Measurements from ENCODE around the gene IL4R. TPM values are rescaled to one million over a fixed set of nuclear protein-coding genes. Genes with fewer than 3 reads are reported as not detected.
"Not testable (repeated sequence)": the region's sequence is repeated elsewhere in the genome, so short reads cannot be mapped to it uniquely, and the experiment has no call there.

Gene IL4R
- total RNA-seq, 1 donor from 2014 or later, result 74.2 TPM

GRCh38 chr16:27329376-27330079, 15.8 kb downstream of the IL4R start:
- DNase-seq (ENCODE audit: low spot score), result not testable (repeated sequence)

DNA sequence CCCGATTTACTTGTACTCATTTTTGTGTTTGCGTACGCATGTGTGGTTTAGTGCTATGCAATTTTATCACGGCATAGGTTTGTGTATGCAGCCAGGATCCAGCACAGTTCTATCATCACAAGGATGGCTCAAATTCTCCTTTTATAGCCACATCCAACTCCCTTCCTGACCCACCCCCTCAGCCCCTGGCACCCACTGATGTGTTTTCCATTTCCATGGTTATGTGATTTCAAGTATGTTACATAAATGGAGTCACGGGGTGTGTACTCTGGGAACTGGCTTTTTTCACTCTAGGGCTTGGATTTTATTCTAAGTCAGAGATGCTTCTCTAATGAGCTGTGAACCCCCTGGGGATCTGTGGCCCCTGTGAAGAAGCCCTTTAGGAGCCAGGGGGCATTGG, 16.8 kb downstream of the IL4R start:
- peak; percentile 76 for DNase-seq (ENCODE audit: low spot score)

DNA sequence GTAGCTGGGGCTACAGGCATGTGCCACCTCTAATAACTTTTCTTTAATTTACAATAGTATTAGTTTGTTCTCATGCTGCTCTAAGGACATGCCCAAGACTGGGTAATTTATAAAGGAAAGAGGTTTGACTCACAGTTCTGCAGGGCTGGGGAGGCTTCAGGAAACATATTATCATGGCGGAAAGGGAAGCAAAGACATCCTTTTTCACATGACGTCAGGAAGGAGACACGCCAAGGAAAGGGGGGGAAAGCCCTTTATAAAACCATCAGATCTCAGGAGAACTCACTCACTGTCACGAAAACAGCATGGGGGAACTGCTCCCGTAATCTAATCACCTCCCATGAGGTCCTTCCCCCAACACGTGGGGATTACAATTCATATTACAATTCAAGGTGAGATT, 18.3 kb downstream of the IL4R start:
- no peak for DNase-seq (ENCODE audit: low spot score)

- no peak for DNase-seq (ENCODE audit: low spot score)
These were observed 19.3 kb downstream of the IL4R start for GRCh38 chr16:27333104-27333503.

DNA sequence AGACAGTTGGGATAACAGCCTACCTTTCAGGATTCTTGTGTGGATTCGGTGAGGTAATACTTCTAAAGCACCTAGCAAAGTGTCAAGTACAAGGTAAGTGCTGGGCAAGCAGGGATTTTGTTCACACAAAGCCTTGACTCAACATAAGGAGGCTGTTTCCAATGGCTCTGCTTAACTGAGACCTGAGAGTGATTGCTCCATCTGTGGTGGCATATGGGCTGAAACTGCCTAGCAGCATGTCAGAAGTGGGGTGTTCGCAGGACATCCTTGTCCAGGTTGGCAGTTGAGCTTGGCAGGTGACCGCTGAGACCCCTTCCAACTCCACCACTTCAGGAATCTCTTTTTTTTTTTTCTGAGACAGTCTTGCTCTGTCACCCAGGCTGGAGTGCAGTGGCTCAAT, 19.8 kb downstream of the IL4R start:
- no peak for DNase-seq (ENCODE audit: low spot score)

DNA sequence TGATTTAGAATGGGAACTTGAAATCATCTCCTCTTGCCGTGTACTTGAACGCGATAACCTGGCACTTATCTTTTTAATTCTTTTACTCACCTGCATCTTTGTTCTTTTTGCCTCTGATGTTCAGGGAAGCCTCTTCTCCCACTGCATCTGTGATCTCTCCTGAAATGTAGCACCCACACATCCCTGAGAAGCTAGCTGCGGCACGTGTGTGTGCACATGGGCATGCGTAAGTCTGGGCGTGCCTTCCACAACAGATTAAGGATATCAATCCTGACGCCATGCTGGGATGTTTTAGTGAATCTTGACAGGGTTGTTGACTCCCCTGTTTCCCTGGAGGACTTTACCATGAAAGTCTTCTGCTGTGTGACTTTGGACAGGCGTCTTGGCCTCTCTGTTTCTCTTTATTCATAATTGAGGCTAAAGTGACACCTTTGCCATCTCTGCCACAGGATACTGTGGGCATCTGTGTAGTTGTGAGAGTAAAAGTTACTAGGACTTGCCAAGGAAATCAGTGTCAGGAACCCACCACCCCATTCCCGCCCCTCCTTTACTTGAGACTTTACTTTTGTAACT, 20.5 kb downstream of the IL4R start:
- DNase-seq (ENCODE audit: low spot score), result no peak

GRCh38 chr16:27334838-27335237, 21.1 kb downstream of the IL4R start:
- DNase-seq (ENCODE audit: low spot score), result no peak

DNA sequence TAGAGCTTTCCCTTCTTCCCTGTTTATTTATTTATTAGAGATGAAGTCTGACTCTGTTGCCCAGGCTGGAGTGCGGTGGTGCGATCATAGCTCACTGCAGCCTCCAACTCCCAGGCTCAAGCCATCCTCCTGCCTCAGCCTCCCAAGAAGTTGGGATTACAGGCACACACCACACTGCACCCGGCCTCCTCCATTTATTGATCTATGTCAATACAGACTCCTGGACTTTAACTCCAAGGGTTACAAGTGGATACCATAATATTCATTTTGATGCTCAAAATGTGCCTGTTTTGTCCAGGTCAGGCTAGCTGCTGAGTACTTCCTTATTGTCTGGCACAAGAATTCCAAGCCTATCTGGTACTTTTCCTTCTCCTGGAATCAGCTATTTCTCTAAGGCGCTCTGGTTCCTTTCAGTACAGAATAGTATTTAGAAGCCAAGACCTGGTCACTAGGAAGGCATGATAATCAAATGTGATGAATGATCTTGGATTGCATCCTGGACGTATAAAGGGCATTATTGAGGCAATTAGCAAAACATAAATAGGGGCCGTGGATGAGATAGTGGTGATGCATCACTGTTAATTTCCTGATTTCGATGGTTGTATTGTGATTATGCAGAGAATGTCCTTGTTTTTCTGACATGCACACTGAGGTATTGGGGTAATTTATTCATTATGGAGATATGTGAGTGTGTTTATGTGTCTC, 21.7 kb downstream of the IL4R start:
- no peak for DNase-seq (ENCODE audit: low spot score)

- DNase-seq (ENCODE audit: low spot score), result no peak
These were observed 23.2 kb downstream of the IL4R start for GRCh38 chr16:27337024-27337423.

- no peak for DNase-seq (ENCODE audit: low spot score)
These were observed 25.4 kb downstream of the IL4R start for GRCh38 chr16:27339180-27339579.

DNA sequence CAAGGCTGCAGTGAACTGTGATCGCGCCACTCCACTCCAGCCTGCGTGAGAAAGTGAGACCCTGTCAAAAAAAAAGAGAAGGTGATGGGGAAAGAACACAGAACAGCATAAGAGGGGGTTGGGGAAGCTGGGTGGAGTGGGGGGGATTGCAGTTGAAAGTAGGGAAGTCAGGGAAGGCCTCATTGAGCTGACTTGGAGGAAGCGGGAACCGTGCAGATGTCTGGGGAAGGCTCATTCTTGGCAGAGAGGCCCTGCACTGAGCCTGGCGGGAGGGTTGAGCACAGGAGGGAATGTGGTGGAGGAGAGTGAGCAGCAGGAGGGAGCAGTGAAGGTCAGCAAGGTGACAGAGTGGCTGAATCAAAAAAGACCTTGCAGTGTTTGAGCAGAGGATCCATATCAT, 26.9 kb downstream of the IL4R start:
- no peak for DNase-seq (ENCODE audit: low spot score)

DNA sequence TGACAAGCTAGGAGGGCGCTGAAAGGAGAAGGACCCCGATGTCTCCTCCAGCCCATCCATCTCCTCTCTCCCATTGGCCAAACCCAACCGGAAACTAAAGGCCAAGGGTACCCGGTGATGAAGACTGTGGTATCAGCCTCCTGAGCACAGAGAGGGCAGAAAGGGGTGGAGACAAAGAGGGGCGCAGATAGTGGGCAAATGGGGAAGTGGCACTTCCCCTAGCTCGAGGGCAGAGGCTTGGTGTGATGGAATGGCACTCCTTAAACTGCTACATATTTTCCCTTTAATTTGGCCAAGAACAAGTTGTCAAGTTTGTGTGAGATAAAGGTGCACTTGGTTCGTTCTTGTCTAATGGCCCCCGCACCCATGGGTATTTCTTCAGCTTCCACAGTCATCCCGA, 27.8 kb downstream of the IL4R start:
- DNase-seq (ENCODE audit: low spot score), result no peak

GRCh38 chr16:27341971-27342370, 28.2 kb downstream of the IL4R start:
- DNase-seq (ENCODE audit: low spot score), result no peak

GRCh38 chr16:27344721-27345120, 30.9 kb downstream of the IL4R start:
- no peak for DNase-seq (ENCODE audit: low spot score)

GRCh38 chr16:27345201-27345600, 31.4 kb downstream of the IL4R start:
- no peak for DNase-seq (ENCODE audit: low spot score)

GRCh38 chr16:27346819-27347218, 33.0 kb downstream of the IL4R start:
- DNase-seq (ENCODE audit: low spot score), result no peak

DNA sequence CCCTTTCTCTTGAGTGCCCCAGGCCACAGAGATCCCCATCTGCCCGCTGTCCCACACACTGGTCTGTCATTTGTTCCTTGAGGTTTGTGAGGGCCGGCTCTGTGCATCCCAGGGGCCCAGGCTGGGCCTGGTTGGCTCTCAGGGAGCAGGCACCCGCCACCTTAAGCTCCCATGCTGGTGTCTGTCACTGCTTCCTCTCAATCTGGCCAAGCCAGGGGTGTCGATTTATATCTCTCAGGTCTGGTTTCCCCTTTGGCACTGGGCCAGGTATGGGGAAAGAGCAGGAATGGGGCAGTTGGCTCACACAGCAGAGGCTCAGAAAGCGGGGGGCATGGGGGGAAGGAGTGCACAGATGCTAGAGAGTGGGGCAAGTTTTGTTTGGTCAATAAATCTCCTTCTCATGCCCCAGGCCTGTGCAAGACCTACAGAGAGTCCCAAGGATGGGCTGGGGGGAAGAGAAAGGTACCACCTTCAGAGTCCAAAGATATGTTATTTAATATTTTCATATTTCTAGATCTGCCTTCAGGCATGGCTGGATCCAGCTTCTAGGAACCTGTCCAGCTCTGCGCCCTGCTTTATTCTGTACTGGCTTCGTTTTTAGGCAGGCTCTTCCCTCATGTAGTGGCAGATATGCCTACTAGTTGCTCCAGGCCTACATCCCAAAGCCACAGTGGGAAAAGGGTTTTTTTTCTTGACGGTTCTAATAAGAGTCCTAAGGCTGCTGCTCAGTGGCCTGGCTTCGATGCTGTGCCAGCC, 34.3 kb downstream of the IL4R start:
- DNase-seq (ENCODE audit: low spot score), result no peak

GRCh38 chr16:27349276-27349675, 35.5 kb downstream of the IL4R start:
- no peak for DNase-seq (ENCODE audit: low spot score)

DNA sequence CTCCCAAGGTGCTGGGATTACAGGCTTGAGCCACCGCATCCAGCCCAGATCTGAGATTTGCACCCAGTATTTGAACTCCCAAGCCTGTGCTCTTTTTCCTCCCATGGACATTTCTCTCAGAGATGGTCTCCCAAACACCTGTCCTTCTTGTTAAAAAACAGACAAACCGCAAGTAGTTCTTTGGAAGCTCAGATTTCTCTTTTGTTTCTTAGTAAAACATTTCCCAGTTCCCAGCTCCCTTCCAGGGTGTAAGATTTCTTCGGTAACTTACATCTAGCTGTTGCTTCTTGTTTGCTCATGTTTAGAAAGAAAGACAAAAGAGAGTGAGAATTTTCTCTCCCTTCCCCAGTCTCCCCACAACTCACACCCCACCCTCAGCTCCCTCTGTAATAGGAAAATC, 36.2 kb downstream of the IL4R start:
- DNase-seq (ENCODE audit: low spot score), result no peak

- DNase-seq (ENCODE audit: low spot score), result no peak
These were observed 38.2 kb downstream of the IL4R start for GRCh38 chr16:27351989-27352388.

DNA sequence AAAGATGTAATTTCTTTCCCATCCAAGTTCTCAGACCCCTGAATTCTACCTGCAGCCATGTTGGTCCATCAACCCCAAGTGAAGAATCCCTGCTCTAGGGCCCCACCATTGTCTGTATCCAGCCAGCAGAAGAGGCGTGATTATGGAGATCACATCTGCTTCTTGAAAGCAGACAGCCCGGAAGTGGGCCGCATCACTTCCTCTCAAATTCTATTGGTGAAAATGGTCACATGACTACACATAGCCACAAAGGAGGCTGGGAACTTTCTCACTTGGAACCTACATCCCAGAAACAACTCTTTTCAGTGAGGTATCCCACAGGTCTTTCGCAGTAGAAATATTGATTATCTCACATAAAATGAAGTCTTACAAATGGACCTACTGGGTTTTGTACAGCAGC, 40.1 kb downstream of the IL4R start:
- no peak for DNase-seq (ENCODE audit: low spot score)

GRCh38 chr16:27355610-27356009, 41.8 kb downstream of the IL4R start:
- DNase-seq (ENCODE audit: low spot score), result peak; percentile 34

DNA sequence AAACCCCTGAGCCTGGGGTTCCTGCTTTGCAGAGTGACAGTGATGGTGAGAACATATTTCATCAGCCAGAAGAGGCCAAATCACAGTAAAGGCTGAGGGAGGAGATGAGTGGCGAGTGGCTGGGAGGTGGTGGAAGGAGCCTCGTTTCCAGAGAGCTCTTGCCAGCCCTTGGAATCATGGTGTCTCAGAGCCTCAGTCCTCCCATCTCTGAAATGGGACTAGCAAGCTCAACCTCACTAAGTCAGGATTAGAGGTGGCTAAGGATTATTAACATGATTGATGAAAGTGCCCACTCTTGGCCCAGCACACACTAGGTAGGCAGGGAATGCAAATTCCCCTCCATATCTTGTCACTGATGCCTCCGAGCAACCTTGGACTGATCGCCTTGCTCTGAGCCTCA, 43.0 kb downstream of the IL4R start:
- no peak for DNase-seq (ENCODE audit: low spot score)

Data from mucosa of gallbladder (tissue), 1 donor.